ENCODE results near the gene TAS2R16.

TAS2R16 gene

GRCh38 chr7:122995600-122995999, at the start of gene TAS2R16:
Gene TAS2R16, minus strand, starts transcription at chr7:122995700. Its CDS starts 66 bp downstream, at chr7:122995634.
- DNase-seq = no peak

GRCh38 chr7:123043642-123044041, 48.1 kb upstream of the TAS2R16 start:
- no peak for DNase-seq

- DNase-seq = no peak
Measured at GRCh38 chr7:123041101-123041500, 45.6 kb upstream of the TAS2R16 start.

GRCh38 chr7:123039269-123039668, 43.8 kb upstream of the TAS2R16 start:
- DNase-seq = no peak

- DNase-seq = no peak
Measured at GRCh38 chr7:123034106-123034505, 38.6 kb upstream of the TAS2R16 start.

- no peak for DNase-seq
Measured at GRCh38 chr7:123030631-123031030, 35.1 kb upstream of the TAS2R16 start.

- DNase-seq = no peak
Measured at GRCh38 chr7:123028339-123028738, 32.8 kb upstream of the TAS2R16 start.

- DNase-seq = no peak
Measured at GRCh38 chr7:123026251-123026650, 30.8 kb upstream of the TAS2R16 start.

- no peak for DNase-seq
Measured at GRCh38 chr7:123024989-123025758, 29.7 kb upstream of the TAS2R16 start.

- DNase-seq = no peak
Measured at GRCh38 chr7:123023126-123023525, 27.6 kb upstream of the TAS2R16 start.

GRCh38 chr7:123022576-123022975, 27.1 kb upstream of the TAS2R16 start:
- DNase-seq = no peak

- no peak for DNase-seq
Measured at GRCh38 chr7:123012435-123012834, 16.9 kb upstream of the TAS2R16 start.

- no peak for DNase-seq
Measured at GRCh38 chr7:123011766-123012369, 16.4 kb upstream of the TAS2R16 start.

GRCh38 chr7:123004931-123005330, 9.4 kb upstream of the TAS2R16 start:
- no peak for DNase-seq

- DNase-seq = no peak
Measured at GRCh38 chr7:123003539-123004126, 8.1 kb upstream of the TAS2R16 start.

GRCh38 chr7:122989577-122989976, 5.9 kb downstream of the TAS2R16 start:
- DNase-seq = no peak

GRCh38 chr7:122989041-122989440, 6.5 kb downstream of the TAS2R16 start:
- DNase-seq = no peak

GRCh38 chr7:122988333-122988732, 7.2 kb downstream of the TAS2R16 start:
- DNase-seq = no peak

- no peak for DNase-seq
Measured at GRCh38 chr7:122987463-122987862, 8.0 kb downstream of the TAS2R16 start.

GRCh38 chr7:122984021-122984420, 11.5 kb downstream of the TAS2R16 start:
- no peak for DNase-seq

GRCh38 chr7:122983261-122983660, 12.2 kb downstream of the TAS2R16 start:
- DNase-seq = no peak

GRCh38 chr7:122975341-122975740, 20.2 kb downstream of the TAS2R16 start:
- DNase-seq = no peak

GRCh38 chr7:122974229-122974628, 21.3 kb downstream of the TAS2R16 start:
- no peak for DNase-seq

GRCh38 chr7:122972056-122972455, 23.4 kb downstream of the TAS2R16 start:
- DNase-seq = no peak
